HEK293T (cell line): ENCODE results near the gene THSD4.

Source experiments
- CTCF ChIA-PET: fragments of 350-600 bp; formaldehyde crosslinking; extraction: SDS; loops from one replicate; lab custom pipeline; 2021; ENCODE audit warnings: antibody characterized with exemption, inconsistent platforms; lab: Yijun Ruan, JAX
- POLR2A ChIA-PET: fragments of 350-600 bp; formaldehyde crosslinking; extraction: SDS; loops from one replicate; lab custom pipeline; 2020; ENCODE audit warnings: antibody characterized with exemption, inconsistent platforms; lab: Yijun Ruan, JAX
- DNase-seq: peaks from one replicate; pipeline ENCODE4 v3.0.0; 2012; ENCODE audit warnings: mixed read lengths; ENCODE audit errors: extremely low spot score
- ARNT ChIP-seq: fragments of 450-650 bp; IDR thresholded peaks from 2 replicates; pipeline ENCODE4 v1.6.1; 2017; ENCODE audit warnings: mild to moderate bottlenecking
- BHLHE40 ChIP-seq: fragments of 450-650 bp; IDR thresholded peaks from 2 replicates; pipeline ENCODE4 v1.6.1; 2016; ENCODE audit warnings: mild to moderate bottlenecking, moderate library complexity, borderline replicate concordance
- CTBP1 ChIP-seq: fragments of 450-650 bp; IDR thresholded peaks from 2 replicates; pipeline ENCODE4 v1.6.1; 2016; ENCODE audit warnings: borderline replicate concordance
- ELF4 ChIP-seq: fragments of 450-650 bp; IDR thresholded peaks from 2 replicates; pipeline ENCODE4 v1.6.1; 2017; ENCODE audit warnings: antibody characterized with exemption
- FOXA1 ChIP-seq: fragments of 450-650 bp; IDR thresholded peaks from 2 replicates; pipeline ENCODE4 v1.6.1; 2016; ENCODE audit warnings: mild to moderate bottlenecking
- FOXK2 ChIP-seq: fragments of 450-650 bp; IDR thresholded peaks from 2 replicates; pipeline ENCODE4 v1.6.1; 2016; ENCODE audit warnings: mild to moderate bottlenecking
- FOXM1 ChIP-seq: fragments of 450-650 bp; IDR thresholded peaks from 2 replicates; pipeline ENCODE4 v1.6.1; 2017; ENCODE audit warnings: mild to moderate bottlenecking, borderline replicate concordance
- HDGF ChIP-seq: fragments of 450-650 bp; IDR thresholded peaks from 2 replicates; pipeline ENCODE4 v1.6.1; 2017; ENCODE audit warnings: antibody characterized with exemption, borderline replicate concordance
- L3MBTL2 ChIP-seq: fragments of 450-650 bp; conservative IDR thresholded peaks from 2 replicates; pipeline ENCODE4 v1.6.1; 2016; ENCODE audit warnings: mild to moderate bottlenecking
- LEF1 ChIP-seq: fragments of 450-650 bp; IDR thresholded peaks from 2 replicates; pipeline ENCODE4 v1.6.1; 2017; ENCODE audit warnings: mild to moderate bottlenecking, borderline replicate concordance
- NFRKB ChIP-seq: fragments of 450-650 bp; IDR thresholded peaks from 2 replicates; pipeline ENCODE4 v1.6.1; 2016; ENCODE audit warnings: mild to moderate bottlenecking, moderate library complexity
- PKNOX1 ChIP-seq: fragments of 450-650 bp; IDR thresholded peaks from 2 replicates; pipeline ENCODE4 v1.6.1; 2016
- SP1 ChIP-seq: fragments of 450-650 bp; IDR thresholded peaks from 2 replicates; pipeline ENCODE4 v1.6.1; 2017
- SUZ12 ChIP-seq: fragments of 450-650 bp; IDR thresholded peaks from 2 replicates; pipeline ENCODE4 v1.6.1; 2016; ENCODE audit warnings: mild to moderate bottlenecking
- TARDBP ChIP-seq: fragments of 450-650 bp; IDR thresholded peaks from 2 replicates; pipeline ENCODE4 v1.6.1; 2016
- ZNF384 ChIP-seq: fragments of 450-650 bp; IDR thresholded peaks from 2 replicates; pipeline ENCODE4 v1.6.1; 2016

THSD4 gene

DNA sequence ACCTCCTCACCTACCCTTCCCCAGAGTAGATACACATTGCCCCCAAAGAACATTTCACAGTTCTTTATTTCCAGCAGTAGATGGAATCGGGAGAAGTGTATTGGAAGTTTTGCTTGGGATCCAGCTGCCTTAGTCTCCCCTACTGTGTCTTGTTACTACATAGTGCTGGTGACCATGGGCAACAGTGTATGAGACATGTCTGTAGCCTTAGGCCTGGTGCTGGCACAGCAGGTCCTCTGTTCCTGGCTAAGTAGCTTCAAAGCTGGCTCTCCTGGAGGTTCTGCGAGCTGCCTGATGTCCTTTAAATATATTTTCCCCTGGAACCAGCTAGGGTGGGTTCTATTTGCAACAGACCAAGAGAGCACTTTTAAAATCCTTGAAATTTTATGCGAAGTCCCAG is 174.7 kb downstream of the THSD4 start:
- DNase-seq: no peak
- CTCF ChIA-PET: interaction anchor here (0.6 kb wide), 1 partner anchor 541 kb away, joined by 3 read pairs; no protein-coding TSS in a partner anchor
- POLR2A ChIA-PET: no interaction called here
- TF ChIP-seq ZNF384 (no peak), ELF4 (no peak), HDGF (no peak), TARDBP (no peak)

DNA sequence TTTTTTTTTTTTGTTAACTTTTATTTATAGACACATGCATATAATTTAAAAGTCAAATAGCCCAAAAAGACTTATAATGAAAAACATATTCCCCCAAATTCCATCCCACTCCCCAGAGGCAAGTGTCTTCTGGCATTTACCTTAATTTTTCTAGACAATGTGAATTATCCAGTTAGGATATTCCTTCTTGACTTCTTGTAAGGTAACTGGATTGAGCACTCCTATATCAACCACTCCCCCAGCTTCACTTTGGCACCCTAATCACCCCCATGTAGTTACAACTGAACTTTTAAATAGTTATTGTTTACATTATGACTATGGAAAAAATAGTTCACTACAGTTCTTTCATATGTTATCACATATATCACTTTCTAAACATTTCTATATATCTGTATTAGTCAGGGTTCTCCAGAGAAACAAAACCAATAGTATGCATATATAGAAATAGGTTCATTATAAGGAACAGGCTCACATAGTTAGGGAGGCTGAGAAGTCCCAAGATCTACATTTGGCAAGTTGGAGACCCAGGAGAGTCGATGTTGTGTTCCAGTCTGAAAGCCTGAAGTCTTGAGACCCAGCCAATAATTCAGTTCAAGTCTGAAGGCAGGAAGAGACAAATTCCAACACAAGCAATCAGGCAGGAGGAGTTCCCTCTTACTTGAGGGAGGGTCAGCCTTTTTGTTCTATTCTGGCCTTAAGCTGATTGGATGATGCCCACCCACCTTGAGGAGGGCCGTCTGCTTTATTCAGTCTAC is 175.8 kb downstream of the THSD4 start:
- no peak for TF ChIP-seq FOXA1
- TF ChIP-seq LEF1: no peak
- no peak for TF ChIP-seq TARDBP
- TF ChIP-seq HDGF: no peak
- TF ChIP-seq SUZ12: no peak
- TF ChIP-seq SP1: no peak
- no peak for TF ChIP-seq ZNF384
- no peak for TF ChIP-seq ELF4
- no peak for TF ChIP-seq BHLHE40
- no peak for TF ChIP-seq FOXM1
- TF ChIP-seq FOXK2: no peak
- TF ChIP-seq L3MBTL2: no peak
- no peak for TF ChIP-seq CTBP1
- no peak for TF ChIP-seq NFRKB
- no peak for TF ChIP-seq ARNT
- no peak for TF ChIP-seq PKNOX1
- DNase-seq: no peak
- ChIA-PET POLR2A (no interaction called here), CTCF (no interaction called here)

DNA sequence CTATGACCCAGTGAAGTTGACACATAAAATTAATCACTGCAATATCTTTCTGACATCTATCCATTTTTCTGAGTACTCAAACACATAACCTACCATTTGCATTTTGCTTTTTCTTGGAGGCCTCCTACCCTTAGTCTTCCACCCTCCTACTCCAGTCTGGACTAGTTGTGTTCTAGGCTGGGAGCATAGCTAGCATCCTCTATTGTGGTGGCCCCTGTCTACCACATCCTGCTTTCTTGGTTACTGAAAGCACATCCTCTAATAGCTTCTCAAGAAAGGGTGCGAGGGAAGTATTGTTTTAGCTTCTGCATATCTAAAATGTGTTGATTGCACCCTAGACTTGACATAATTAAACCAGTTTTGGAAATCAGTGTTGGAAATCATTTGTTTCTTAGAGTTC is 176.5 kb downstream of the THSD4 start:
- CTCF ChIA-PET: no interaction called here
- no peak for DNase-seq
- POLR2A ChIA-PET: no interaction called here
- TF ChIP-seq SP1: no peak
- no peak for TF ChIP-seq BHLHE40
- no peak for TF ChIP-seq HDGF
- no peak for TF ChIP-seq NFRKB
- TF ChIP-seq L3MBTL2: no peak
- TF ChIP-seq FOXA1: no peak

GRCh38 chr15:71293723-71294122 is 178.5 kb downstream of the THSD4 start:
- no peak for TF ChIP-seq LEF1
- TF ChIP-seq L3MBTL2: no peak
- TF ChIP-seq CTBP1: no peak
- TF ChIP-seq SP1: no peak
- ChIA-PET CTCF (interaction anchor here (0.6 kb wide), 1 partner anchor 507 kb away, joined by 3 read pairs; no protein-coding TSS in a partner anchor), POLR2A (interaction anchor here (0.6 kb wide), 1 partner anchor 11 kb away, joined by 5 read pairs; no protein-coding TSS in a partner anchor)
- DNase-seq: no peak

GRCh38 chr15:71294251-71294910 is 179.1 kb downstream of the THSD4 start:
- no peak for DNase-seq
- no peak for TF ChIP-seq BHLHE40
- no peak for TF ChIP-seq TARDBP
- no peak for TF ChIP-seq SUZ12
- TF ChIP-seq ARNT: no peak
- no peak for TF ChIP-seq FOXK2
- TF ChIP-seq ELF4: no peak
- no peak for TF ChIP-seq LEF1
- TF ChIP-seq ZNF384: no peak
- no peak for TF ChIP-seq FOXA1
- no peak for TF ChIP-seq L3MBTL2
- TF ChIP-seq HDGF: no peak
- no peak for TF ChIP-seq PKNOX1
- TF ChIP-seq CTBP1: no peak
- TF ChIP-seq FOXM1: no peak
- no peak for TF ChIP-seq NFRKB
- TF ChIP-seq SP1: no peak
- ChIA-PET POLR2A (no interaction called here), CTCF (interaction anchor here (0.6 kb wide), 1 partner anchor 506 kb away, joined by 3 read pairs; no protein-coding TSS in a partner anchor)

- TF ChIP-seq SUZ12 (no peak), NFRKB (no peak), BHLHE40 (no peak), FOXA1 (no peak), ARNT (no peak), ZNF384 (no peak), HDGF (no peak), SP1 (no peak), LEF1 (no peak), TARDBP (no peak), PKNOX1 (no peak), ELF4 (no peak), FOXM1 (no peak), L3MBTL2 (no peak), CTBP1 (no peak), FOXK2 (no peak)
- no peak for DNase-seq
- ChIA-PET POLR2A (interaction anchor here (1.5 kb wide), 1 partner anchor 16 kb away, joined by 4 read pairs; no protein-coding TSS in a partner anchor), CTCF (interaction anchor here (0.6 kb wide), 2 partner anchors 86 to 729 kb away, joined by 3 read pairs; no protein-coding TSS in a partner anchor)
Observed at GRCh38 chr15:71294911-71295602, 179.8 kb downstream of the THSD4 start.
